HCT116 (cell line): ENCODE results near the gene TMOD3. TPM values are rescaled to one million over a fixed set of nuclear protein-coding genes. Genes with fewer than 3 reads are reported as not detected.

Experiments
- ATAC-seq: fragments of 200-7000 bp; cut with Tn5 transposase; 2 replicates; pipeline ENCODE4 v1.9.1; 2020; ENCODE audit warnings: mild to moderate bottlenecking, moderate library complexity
- BruUV-seq: library from RNA; stranded (reverse); fragments of 400-500 nt; replicated peaks from 2 replicates; lab custom pipeline; 2021; lab: Mats Ljungman, UMichigan
- CTCF ChIA-PET: fragments of 300-600 bp; sonication (Branson Sonifier 250); formaldehyde crosslinking; loops from one replicate; lab custom pipeline; 2021; ENCODE audit warnings: antibody characterized with exemption; lab: Charles Lee
- POLR2A ChIA-PET: fragments of 300-600, 350-600 bp; sonication (Branson Sonifier 250); formaldehyde crosslinking; loops from one replicate; lab custom pipeline; 2021; ENCODE audit warnings: antibody characterized with exemption; lab: Charles Lee
- RAD21 ChIA-PET, 2 experiments: fragments of 300-600 bp; sonication (Branson Sonifier 250); formaldehyde crosslinking; loops; one replicate each; lab custom pipeline; 2023; ENCODE audit warnings: low total read pairs in 2 of 2; ENCODE audit not compliant: uncharacterized antibody in 2 of 2, unreplicated experiment in 2 of 2, low non-redundant PET in 1 of 2; lab: Charles Lee
- DNase-seq: peaks from one replicate; pipeline ENCODE4 v3.0.0-alpha.2; 2010; ENCODE audit warnings: low read depth, low spot score
- H2AFZ ChIP-seq: fragments of 200-600 bp; shearing (Covaris generic), sonication (generic); 2 replicates; pipeline ENCODE4 v1.6.1; 2017; ENCODE audit warnings: low read depth, mixed run types, mixed read lengths, antibody characterized with exemption, low read length; ENCODE audit not compliant: poor library complexity, severe bottlenecking
- H3K27ac ChIP-seq: 2 replicates; pipeline ENCODE4 v1.5.1; 2012; ENCODE audit warnings: low read depth, low read length
- H3K27me3 ChIP-seq: fragments of 200-600 bp; sonication (generic); 2 replicates; pipeline ENCODE4 v1.6.1; 2016; ENCODE audit warnings: mixed run types, low read length, mixed read lengths; ENCODE audit not compliant: insufficient read depth
- H3K36me3 ChIP-seq, 2 experiments: fragments of 200-500 bp in 1 of 2; fragments of 200-600 bp in 1 of 2; sonication (Bioruptor generic) in 1 of 2; sonication (generic) in 1 of 2; 2 replicates each; pipeline versions ENCODE4 v1.5.1 to v1.6.1; 2014 to 2016; ENCODE audit warnings: low read length in 2 of 2, inconsistent platforms in 1 of 2, mixed read lengths in 1 of 2, mixed run types in 1 of 2; ENCODE audit not compliant: insufficient read depth in 2 of 2, control insufficient read depth in 1 of 2
- H3K4me1 ChIP-seq, 2 experiments: fragments of 200-600 bp in 1 of 2; sonication (generic) in 1 of 2; 2 replicates each; pipeline versions ENCODE4 v1.5.1 to v1.6.1; 2012 to 2017; ENCODE audit warnings: low read length in 2 of 2, inconsistent platforms in 1 of 2, mild to moderate bottlenecking in 1 of 2, mixed read lengths in 1 of 2, mixed run types in 1 of 2, moderate library complexity in 1 of 2; ENCODE audit not compliant: insufficient read depth in 2 of 2, control insufficient read depth in 1 of 2
- H3K4me2 ChIP-seq: fragments of 200-600 bp; sonication (generic); 2 replicates; pipeline ENCODE4 v1.6.1; 2017; ENCODE audit warnings: mixed run types, low read length, mixed read lengths
- H3K4me3 ChIP-seq, 2 experiments: fragments of 200-600 bp in 1 of 2; sonication (generic) in 1 of 2; replicated peaks in 1 of 2; 2 replicates each; pipeline ENCODE4 v1.5.1; 2011 to 2016; ENCODE audit warnings: low read length in 2 of 2, control low read depth in 1 of 2, low read depth in 1 of 2, mild to moderate bottlenecking in 1 of 2, mixed read lengths in 1 of 2, mixed run types in 1 of 2
- H3K79me2 ChIP-seq: fragments of 200-600 bp; sonication (generic); 2 replicates; pipeline ENCODE4 v1.6.1; 2017; ENCODE audit warnings: mild to moderate bottlenecking, mixed run types, low read length, moderate library complexity, mixed read lengths; ENCODE audit not compliant: insufficient read depth
- H3K9ac ChIP-seq: fragments of 200-600 bp; sonication (generic); 2 replicates; pipeline ENCODE4 v1.6.1; 2016; ENCODE audit warnings: low read length, mixed read lengths
- H3K9me2 ChIP-seq: fragments of 200-600 bp; sonication (generic), shearing (Covaris generic); 2 replicates; pipeline ENCODE4 v1.6.1; 2017; ENCODE audit warnings: mixed run types, mild to moderate bottlenecking, moderate library complexity; ENCODE audit not compliant: insufficient read depth
- H3K9me3 ChIP-seq, 2 experiments: fragments of 200-500 bp in 1 of 2; fragments of 200-600 bp in 1 of 2; sonication (Bioruptor generic) in 1 of 2; sonication (generic) in 1 of 2; 2 replicates each; pipeline ENCODE4 v1.6.1; 2014 to 2017; ENCODE audit warnings: low read length in 2 of 2, mixed read lengths in 2 of 2, inconsistent platforms in 1 of 2, low read depth in 1 of 2, mild to moderate bottlenecking in 1 of 2, mixed run types in 1 of 2, moderate library complexity in 1 of 2; ENCODE audit not compliant: control insufficient read depth in 1 of 2, insufficient read depth in 1 of 2
- H4K20me1 ChIP-seq: fragments of 200-600 bp; sonication (generic), shearing (Covaris generic); 2 replicates; pipeline ENCODE4 v1.6.1; 2017; ENCODE audit warnings: mixed run types, mild to moderate bottlenecking, moderate library complexity; ENCODE audit not compliant: insufficient read depth
- ELF1 ChIP-seq: IDR thresholded peaks from 2 replicates; pipeline ENCODE4 v1.6.1; 2012; ENCODE audit warnings: low read depth, borderline replicate concordance
- EZH2 ChIP-seq: fragments of 200-600 bp; sonication (generic); IDR thresholded peaks from 2 replicates; pipeline ENCODE4 v1.6.1; 2017; ENCODE audit warnings: antibody characterized with exemption, mixed run types
- JUND ChIP-seq: IDR thresholded peaks from 2 replicates; pipeline ENCODE4 v1.6.1; 2012
- SP1 ChIP-seq: IDR thresholded peaks from 2 replicates; pipeline ENCODE4 v1.6.1; 2012; ENCODE audit warnings: low read depth
- SRF ChIP-seq: IDR thresholded peaks from 2 replicates; pipeline ENCODE4 v1.6.1; 2012; ENCODE audit warnings: low read depth
- YY1 ChIP-seq: IDR thresholded peaks from 2 replicates; pipeline ENCODE4 v1.6.1; 2011; ENCODE audit warnings: low read length, low read depth, moderate library complexity, mild to moderate bottlenecking; ENCODE audit not compliant: insufficient replicate concordance; ENCODE audit errors: extremely low read depth
- intact Hi-C: fragments of 100-400 bp; cut with micrococcal nuclease; formaldehyde crosslinking; loops from 2 replicates; pipeline ENCODE4 v1.10.0; 2022
- total RNA-seq: library from RNA; stranded (reverse); gene quantifications from one replicate; pipeline ENCODE4 v1.2.1, GENCODE V29; 2021; ENCODE audit not compliant: unreplicated experiment
- TF ChIP-seq, protein P1 (sequence below), 3 experiments: fragments of 200-600 bp in 1 of 3; sonication (generic) in 1 of 3; IDR thresholded peaks in 2 of 3; conservative IDR thresholded peaks in 1 of 3; 2 replicates each; pipeline ENCODE4 v1.5.1; 2012 to 2017; ENCODE audit warnings: low read depth in 2 of 3, low read length in 2 of 3, antibody characterized with exemption in 1 of 3, borderline replicate concordance in 1 of 3, control low read depth in 1 of 3, mild to moderate bottlenecking in 1 of 3, mixed read lengths in 1 of 3, mixed run types in 1 of 3, moderate library complexity in 1 of 3; ENCODE audit not compliant: insufficient read depth in 1 of 3

Gene TMOD3
- total RNA-seq, 1 experiment from 2014 or later = 78.8 TPM

- Histone ChIP-seq H3K9ac (peak overlapping the region; percentile 58), H3K4me1 (peaks cover 87 to 94% of the 10 kb centered on the region in 2 experiments), H3K27ac (peak overlapping the region; percentile 98), H3K27me3 (no peaks in the 10 kb centered on the region), H3K36me3 (no peaks in the 10 kb centered on the region), H4K20me1 (0 out of 2 replicates have a peak, but pooled peaks cover 4% of the 10 kb centered on the region), H3K79me2 (peaks cover 100% of the 10 kb centered on the region), H3K4me3 (0 out of 4 replicates have a peak overlapping the region, but pooled peaks of 1 of the 2 experiments have one; percentile 1), H3K4me2 (peak overlapping the region; percentile 74), H3K9me3 (no peaks in the 10 kb centered on the region), H3K9me2 (no peaks in the 10 kb centered on the region), H2AFZ (no peak overlapping the region)
- ChIA-PET CTCF (interaction anchor here (1.1 kb wide), 1 partner anchor 44 kb away, joined by 3 read pairs; no protein-coding TSS in a partner anchor), POLR2A (no interaction called here), RAD21 (no interaction called here)
- intact Hi-C loops = no loop called here
- BruUV-seq = no TSS peak
- no peak for TF ChIP-seq EZH2
- no peak for TF ChIP-seq SP1
- no peak for TF ChIP-seq SRF
- no peak for TF ChIP-seq ELF1
- no peak for TF ChIP-seq JUND
- TF ChIP-seq, protein P1, sequence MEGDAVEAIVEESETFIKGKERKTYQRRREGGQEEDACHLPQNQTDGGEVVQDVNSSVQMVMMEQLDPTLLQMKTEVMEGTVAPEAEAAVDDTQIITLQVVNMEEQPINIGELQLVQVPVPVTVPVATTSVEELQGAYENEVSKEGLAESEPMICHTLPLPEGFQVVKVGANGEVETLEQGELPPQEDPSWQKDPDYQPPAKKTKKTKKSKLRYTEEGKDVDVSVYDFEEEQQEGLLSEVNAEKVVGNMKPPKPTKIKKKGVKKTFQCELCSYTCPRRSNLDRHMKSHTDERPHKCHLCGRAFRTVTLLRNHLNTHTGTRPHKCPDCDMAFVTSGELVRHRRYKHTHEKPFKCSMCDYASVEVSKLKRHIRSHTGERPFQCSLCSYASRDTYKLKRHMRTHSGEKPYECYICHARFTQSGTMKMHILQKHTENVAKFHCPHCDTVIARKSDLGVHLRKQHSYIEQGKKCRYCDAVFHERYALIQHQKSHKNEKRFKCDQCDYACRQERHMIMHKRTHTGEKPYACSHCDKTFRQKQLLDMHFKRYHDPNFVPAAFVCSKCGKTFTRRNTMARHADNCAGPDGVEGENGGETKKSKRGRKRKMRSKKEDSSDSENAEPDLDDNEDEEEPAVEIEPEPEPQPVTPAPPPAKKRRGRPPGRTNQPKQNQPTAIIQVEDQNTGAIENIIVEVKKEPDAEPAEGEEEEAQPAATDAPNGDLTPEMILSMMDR (IDR thresholded peaks at IDR 0.05 in 2 of 3, conservative IDR thresholded peaks at IDR 0.05 in 1 of 3; ENCODE audit: borderline replicate concordance in 1 of 3, insufficient read depth in 1 of 3, low read depth in 2 of 3, low read length in 2 of 3) = no peak
- TF ChIP-seq YY1 = no peak
- ATAC-seq (no peak), DNase-seq (no peak)
Observed at GRCh38 chr15:51844747-51845426, 15.4 kb downstream of the TMOD3 start.
